ENCODE measurements around the gene CNGA4. TPM values are rescaled to one million over a fixed set of nuclear protein-coding genes. Genes with fewer than 3 reads are reported as not detected.

The CNGA4 gene
- total RNA-seq, 1 experiment from 2014 or later: 0.27 TPM

DNA sequence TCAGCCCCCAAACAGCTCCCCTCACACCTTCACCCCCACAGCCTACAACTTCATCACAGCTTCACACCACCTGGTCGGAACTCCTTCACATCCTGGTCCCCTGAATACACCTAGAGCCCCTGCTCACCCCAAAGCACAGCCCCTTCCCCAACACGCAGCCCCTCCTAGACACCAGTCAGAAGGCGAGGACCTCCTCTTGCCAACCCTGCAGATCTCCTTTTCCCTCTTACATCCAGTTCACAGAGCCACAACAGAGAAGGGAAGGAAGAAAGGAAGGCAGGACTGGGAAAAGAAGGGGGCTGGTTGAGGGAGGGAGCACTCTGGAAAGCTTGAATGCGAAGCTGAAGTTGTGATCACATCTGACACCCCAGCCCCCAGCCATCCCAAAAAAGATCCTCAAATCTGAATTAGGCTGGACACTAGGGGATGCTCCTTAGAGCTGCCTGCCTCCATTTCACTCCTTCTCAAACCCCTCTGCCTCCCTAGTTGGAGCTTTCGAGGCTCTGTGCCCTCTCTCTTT lies 21.4 kb downstream of the CNGA4 start:
- RAD21 ChIA-PET (ENCODE audit: low non-redundant PET in 1 of 2, low total read pairs in 2 of 2, uncharacterized antibody in 2 of 2, unreplicated experiment in 2 of 2): no interaction called here

More for the DNA sequence above, 21.4 kb downstream of the CNGA4 start:
- Histone ChIP-seq H3K4me3 (replicated peaks in 1 of 2; ENCODE audit: low read depth in 1 of 2, low read length in 2 of 2) (no peak overlapping the region), H3K9ac (ENCODE audit: low read length) (no peak overlapping the region), H3K36me3 (ENCODE audit: control insufficient read depth in 1 of 2, insufficient read depth in 2 of 2, low read length in 2 of 2) (no peaks in the 10 kb centered on the region), H3K9me2 (ENCODE audit: insufficient read depth) (no peaks in the 10 kb centered on the region), H2AFZ (ENCODE audit: low read depth, low read length, poor library complexity, severe bottlenecking) (no peak overlapping the region), H4K20me1 (ENCODE audit: insufficient read depth) (no peaks in the 10 kb centered on the region), H3K27me3 (ENCODE audit: insufficient read depth, low read length) (peaks cover 88% of the 10 kb centered on the region), H3K4me1 (ENCODE audit: control insufficient read depth in 1 of 2, insufficient read depth in 2 of 2, low read length in 2 of 2) (no peaks in the 10 kb centered on the region), H3K9me3 (ENCODE audit: control insufficient read depth in 1 of 2, insufficient read depth in 1 of 2, low read depth in 1 of 2, low read length in 2 of 2) (no peaks in the 10 kb centered on the region), H3K79me2 (ENCODE audit: insufficient read depth, low read length) (no peaks in the 10 kb centered on the region), H3K4me2 (ENCODE audit: low read length) (no peak overlapping the region), H3K27ac (ENCODE audit: low read depth, low read length) (no peak overlapping the region)
- intact Hi-C loops (cut with micrococcal nuclease): no loop called here
- BruUV-seq (replicated peaks): no TSS peak
- DNase-seq (ENCODE audit: low read depth, low spot score) (no peak), ATAC-seq (no peak)
- no peak for TF ChIP-seq SRF (IDR thresholded peaks at IDR 0.05; ENCODE audit: low read depth)
- TF ChIP-seq, protein P1, sequence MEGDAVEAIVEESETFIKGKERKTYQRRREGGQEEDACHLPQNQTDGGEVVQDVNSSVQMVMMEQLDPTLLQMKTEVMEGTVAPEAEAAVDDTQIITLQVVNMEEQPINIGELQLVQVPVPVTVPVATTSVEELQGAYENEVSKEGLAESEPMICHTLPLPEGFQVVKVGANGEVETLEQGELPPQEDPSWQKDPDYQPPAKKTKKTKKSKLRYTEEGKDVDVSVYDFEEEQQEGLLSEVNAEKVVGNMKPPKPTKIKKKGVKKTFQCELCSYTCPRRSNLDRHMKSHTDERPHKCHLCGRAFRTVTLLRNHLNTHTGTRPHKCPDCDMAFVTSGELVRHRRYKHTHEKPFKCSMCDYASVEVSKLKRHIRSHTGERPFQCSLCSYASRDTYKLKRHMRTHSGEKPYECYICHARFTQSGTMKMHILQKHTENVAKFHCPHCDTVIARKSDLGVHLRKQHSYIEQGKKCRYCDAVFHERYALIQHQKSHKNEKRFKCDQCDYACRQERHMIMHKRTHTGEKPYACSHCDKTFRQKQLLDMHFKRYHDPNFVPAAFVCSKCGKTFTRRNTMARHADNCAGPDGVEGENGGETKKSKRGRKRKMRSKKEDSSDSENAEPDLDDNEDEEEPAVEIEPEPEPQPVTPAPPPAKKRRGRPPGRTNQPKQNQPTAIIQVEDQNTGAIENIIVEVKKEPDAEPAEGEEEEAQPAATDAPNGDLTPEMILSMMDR (IDR thresholded peaks at IDR 0.05 in 2 of 3, conservative IDR thresholded peaks at IDR 0.05 in 1 of 3; ENCODE audit: borderline replicate concordance in 1 of 3, insufficient read depth in 1 of 3, low read depth in 2 of 3, low read length in 2 of 3): no peak
- no peak for TF ChIP-seq SIN3A (IDR thresholded peaks at IDR 0.05; ENCODE audit: low read depth)
- TF ChIP-seq EZH2phosphoT487 (IDR thresholded peaks at IDR 0.05; ENCODE audit: borderline replicate concordance): no peak
- no peak for TF ChIP-seq EZH2 (IDR thresholded peaks at IDR 0.05)
- TF ChIP-seq, protein P2, sequence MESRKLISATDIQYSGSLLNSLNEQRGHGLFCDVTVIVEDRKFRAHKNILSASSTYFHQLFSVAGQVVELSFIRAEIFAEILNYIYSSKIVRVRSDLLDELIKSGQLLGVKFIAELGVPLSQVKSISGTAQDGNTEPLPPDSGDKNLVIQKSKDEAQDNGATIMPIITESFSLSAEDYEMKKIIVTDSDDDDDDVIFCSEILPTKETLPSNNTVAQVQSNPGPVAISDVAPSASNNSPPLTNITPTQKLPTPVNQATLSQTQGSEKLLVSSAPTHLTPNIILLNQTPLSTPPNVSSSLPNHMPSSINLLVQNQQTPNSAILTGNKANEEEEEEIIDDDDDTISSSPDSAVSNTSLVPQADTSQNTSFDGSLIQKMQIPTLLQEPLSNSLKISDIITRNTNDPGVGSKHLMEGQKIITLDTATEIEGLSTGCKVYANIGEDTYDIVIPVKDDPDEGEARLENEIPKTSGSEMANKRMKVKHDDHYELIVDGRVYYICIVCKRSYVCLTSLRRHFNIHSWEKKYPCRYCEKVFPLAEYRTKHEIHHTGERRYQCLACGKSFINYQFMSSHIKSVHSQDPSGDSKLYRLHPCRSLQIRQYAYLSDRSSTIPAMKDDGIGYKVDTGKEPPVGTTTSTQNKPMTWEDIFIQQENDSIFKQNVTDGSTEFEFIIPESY (IDR thresholded peaks at IDR 0.05; ENCODE audit: extremely low read depth, insufficient replicate concordance, low read length): no peak
- ChIA-PET POLR2A (no interaction called here), CTCF (interaction anchor here (3.2 kb wide), 1 partner anchor 9 kb away, joined by 13 read pairs; no protein-coding TSS in a partner anchor)

Measured in HCT116 (cell line).